Smooth muscle cell (in vitro differentiated cells): ENCODE data around the gene TICAM1. TPM values are rescaled to one million over a fixed set of nuclear protein-coding genes. Genes with fewer than 3 reads are reported as not detected.

Source experiments
- DNase-seq: peaks from one replicate; lab custom pipeline; 2025; ENCODE audit not compliant: unreplicated experiment; lab: John Stamatoyannopoulos, UW
- H2AFZ ChIP-seq: fragments of 200-600 bp; sonication (generic); 2 replicates; pipeline ENCODE4 v1.6.0; 2016; ENCODE audit warnings: antibody characterized with exemption, low read depth, mild to moderate bottlenecking
- H3F3A ChIP-seq: fragments of 200-600 bp; sonication (generic); 2 replicates; pipeline ENCODE4 v1.6.0; 2017; ENCODE audit warnings: antibody characterized with exemption, low read depth
- H3K27ac ChIP-seq: fragments of 200-600 bp; sonication (generic); 2 replicates; pipeline ENCODE4 v1.5.1; 2016; ENCODE audit warnings: low read depth, mild to moderate bottlenecking
- H3K27me3 ChIP-seq: fragments of 200-600 bp; sonication (generic); 2 replicates; pipeline ENCODE4 v1.6.1; 2016; ENCODE audit warnings: low read depth, mild to moderate bottlenecking
- H3K36me3 ChIP-seq: fragments of 200-600 bp; sonication (generic); 2 replicates; pipeline ENCODE4 v1.5.1; 2016; ENCODE audit warnings: low read depth
- H3K4me1 ChIP-seq: fragments of 200-600 bp; sonication (generic); 2 replicates; pipeline ENCODE4 v1.5.1; 2016; ENCODE audit warnings: low read depth
- H3K4me2 ChIP-seq: fragments of 200-600 bp; sonication (generic); 2 replicates; pipeline ENCODE4 v1.6.0; 2016; ENCODE audit warnings: mild to moderate bottlenecking
- H3K4me3 ChIP-seq: fragments of 200-600 bp; sonication (generic); 2 replicates; pipeline ENCODE4 v1.5.1; 2016; ENCODE audit warnings: mild to moderate bottlenecking
- H3K79me2 ChIP-seq: fragments of 200-600 bp; sonication (generic); 2 replicates; pipeline ENCODE4 v1.6.0; 2016; ENCODE audit warnings: low read depth, mild to moderate bottlenecking
- H3K9ac ChIP-seq: fragments of 200-600 bp; sonication (generic); 2 replicates; pipeline ENCODE4 v1.6.0; 2016; ENCODE audit warnings: low read depth
- H3K9me3 ChIP-seq: fragments of 200-600 bp; sonication (generic); replicated peaks from 2 replicates; pipeline ENCODE4 v1.5.1; 2016; ENCODE audit warnings: low read depth
- H4K20me1 ChIP-seq: fragments of 200-600 bp; sonication (generic); 2 replicates; pipeline ENCODE4 v1.6.0; 2016; ENCODE audit warnings: low read depth
- WGBS: methylation state at CpG from one replicate; pipeline ENCODE4 v1.1.7; 2016; ENCODE audit warnings: low lambda C conversion rate; 5-methylcytosine and 5-hydroxymethylcytosine counted together
- polyA plus RNA-seq: library from polyadenylated mRNA; unstranded; fragments of >200 nt; fragmentation: Nextera tagmentation; extraction: Ambion mirVana; gene quantifications from 2 replicates; pipeline ENCODE4 v1.2.1, GENCODE V29; 2016
- total RNA-seq: library from RNA; depleted of rRNA; stranded (reverse); fragments of >200 nt; gene quantifications from 2 replicates; pipeline ENCODE4 v1.2.3, GENCODE V29; 2014
- TF ChIP-seq, protein P1 (sequence below): fragments of 200-600 bp; sonication (generic); IDR thresholded peaks from 2 replicates; pipeline ENCODE4 v1.5.1; 2017; ENCODE audit warnings: borderline replicate concordance, mild to moderate bottlenecking, antibody characterized with exemption; ENCODE audit not compliant: insufficient read depth, poor library complexity, severe bottlenecking

The TICAM1 gene
- total and polyA plus RNA-seq, 2 experiments from 2014 or later, result 3.5 to 13.9 TPM

DNA sequence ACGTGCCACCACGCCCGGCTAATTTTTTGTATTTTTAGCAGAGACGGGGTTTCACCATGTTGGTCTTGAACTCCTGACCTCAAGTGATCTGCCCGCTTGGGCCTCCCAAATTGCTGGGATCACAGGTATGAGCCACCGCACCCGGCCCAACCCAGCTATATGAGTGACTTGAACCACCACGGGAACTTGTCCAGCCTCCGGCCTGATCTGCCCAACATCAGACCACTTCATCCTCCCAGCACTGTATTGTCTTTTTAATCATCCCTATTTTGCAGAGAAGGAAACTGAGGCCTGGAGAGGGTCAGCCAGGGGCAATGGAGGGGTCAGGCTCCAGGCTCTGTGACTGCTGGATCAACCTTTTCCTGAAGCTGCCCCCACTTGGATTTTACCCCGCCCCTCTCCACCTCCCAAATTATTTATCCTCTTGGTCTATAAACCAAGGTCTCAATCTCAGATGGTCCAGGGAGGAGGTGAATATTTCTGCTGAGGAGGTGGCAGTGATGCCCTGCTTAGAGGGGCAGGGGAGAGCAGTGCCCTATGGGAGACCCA, 36.8 kb upstream of the TICAM1 start:
- 87% methylated on average over 10 of the region's 10 CpGs for WGBS
- H3K27ac ChIP-seq, result peak overlapping the region; percentile 88

DNA sequence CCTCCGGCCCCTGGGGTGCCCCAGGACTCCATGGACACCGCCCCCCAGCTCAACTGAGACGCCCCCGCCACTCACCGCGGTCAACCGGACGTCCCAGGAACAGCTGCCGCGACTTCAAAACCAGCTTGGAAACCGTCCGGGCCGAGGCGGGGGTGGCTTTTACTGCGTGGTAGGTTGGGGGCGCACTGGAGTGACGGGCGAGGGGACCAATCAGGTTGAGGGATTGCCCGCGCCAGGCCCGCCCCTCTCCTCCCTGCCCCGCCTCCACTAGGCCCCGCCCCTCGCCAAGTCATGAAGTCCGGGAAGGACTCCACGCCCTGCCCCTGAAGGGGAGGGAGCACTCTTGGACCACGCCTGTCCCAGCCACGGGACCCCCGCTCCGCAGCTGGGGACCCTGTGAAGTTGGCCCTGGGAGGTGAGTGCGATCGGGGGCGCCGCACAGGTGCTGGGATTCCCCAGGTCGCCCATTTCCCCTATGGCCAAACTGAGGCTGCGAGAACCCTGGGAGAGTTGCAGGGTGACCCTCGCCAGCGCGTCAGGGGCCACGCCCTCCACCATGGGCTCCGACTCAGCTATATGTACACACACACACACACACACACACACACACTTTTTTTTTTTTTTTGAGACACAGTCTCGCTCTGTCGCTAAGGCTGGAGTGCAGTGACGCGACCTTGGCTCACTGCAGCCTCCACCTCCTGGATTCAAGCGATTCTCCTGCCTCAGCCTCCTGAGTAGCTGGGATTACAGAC, 36.2 kb upstream of the TICAM1 start, which contains the start of gene PLIN3:
PLIN3 (minus strand) TSS at position 134 of the 752 bp plus-strand sequence. CDS start 6,273 bp downstream, outside the sequence.
- DNase-seq, result peak; percentile 95
- peak within 1 kb of the TSS; percentile 96 for H3K4me3 ChIP-seq

More for the DNA sequence above, 36.8 kb upstream of the TICAM1 start:
- H3K36me3 ChIP-seq, result no peaks in the 10 kb centered on the region
- no peak overlapping the region for H2AFZ ChIP-seq
- H3F3A ChIP-seq, result peaks cover 15% of the 10 kb centered on the region
- H3K4me3 ChIP-seq, result no peak overlapping the region
- no peak overlapping the region for H3K4me2 ChIP-seq
- no peak overlapping the region for H3K9ac ChIP-seq
- peaks cover 35% of the 10 kb centered on the region for H4K20me1 ChIP-seq
- DNase-seq, result no peak
- H3K4me1 ChIP-seq, result peaks cover 3% of the 10 kb centered on the region
- no peaks in the 10 kb centered on the region for H3K9me3 ChIP-seq
- TF ChIP-seq, protein P1, sequence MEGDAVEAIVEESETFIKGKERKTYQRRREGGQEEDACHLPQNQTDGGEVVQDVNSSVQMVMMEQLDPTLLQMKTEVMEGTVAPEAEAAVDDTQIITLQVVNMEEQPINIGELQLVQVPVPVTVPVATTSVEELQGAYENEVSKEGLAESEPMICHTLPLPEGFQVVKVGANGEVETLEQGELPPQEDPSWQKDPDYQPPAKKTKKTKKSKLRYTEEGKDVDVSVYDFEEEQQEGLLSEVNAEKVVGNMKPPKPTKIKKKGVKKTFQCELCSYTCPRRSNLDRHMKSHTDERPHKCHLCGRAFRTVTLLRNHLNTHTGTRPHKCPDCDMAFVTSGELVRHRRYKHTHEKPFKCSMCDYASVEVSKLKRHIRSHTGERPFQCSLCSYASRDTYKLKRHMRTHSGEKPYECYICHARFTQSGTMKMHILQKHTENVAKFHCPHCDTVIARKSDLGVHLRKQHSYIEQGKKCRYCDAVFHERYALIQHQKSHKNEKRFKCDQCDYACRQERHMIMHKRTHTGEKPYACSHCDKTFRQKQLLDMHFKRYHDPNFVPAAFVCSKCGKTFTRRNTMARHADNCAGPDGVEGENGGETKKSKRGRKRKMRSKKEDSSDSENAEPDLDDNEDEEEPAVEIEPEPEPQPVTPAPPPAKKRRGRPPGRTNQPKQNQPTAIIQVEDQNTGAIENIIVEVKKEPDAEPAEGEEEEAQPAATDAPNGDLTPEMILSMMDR, result no peak
- peaks cover 39% of the 10 kb centered on the region for H3K79me2 ChIP-seq
- no peaks in the 10 kb centered on the region for H3K27me3 ChIP-seq

DNA sequence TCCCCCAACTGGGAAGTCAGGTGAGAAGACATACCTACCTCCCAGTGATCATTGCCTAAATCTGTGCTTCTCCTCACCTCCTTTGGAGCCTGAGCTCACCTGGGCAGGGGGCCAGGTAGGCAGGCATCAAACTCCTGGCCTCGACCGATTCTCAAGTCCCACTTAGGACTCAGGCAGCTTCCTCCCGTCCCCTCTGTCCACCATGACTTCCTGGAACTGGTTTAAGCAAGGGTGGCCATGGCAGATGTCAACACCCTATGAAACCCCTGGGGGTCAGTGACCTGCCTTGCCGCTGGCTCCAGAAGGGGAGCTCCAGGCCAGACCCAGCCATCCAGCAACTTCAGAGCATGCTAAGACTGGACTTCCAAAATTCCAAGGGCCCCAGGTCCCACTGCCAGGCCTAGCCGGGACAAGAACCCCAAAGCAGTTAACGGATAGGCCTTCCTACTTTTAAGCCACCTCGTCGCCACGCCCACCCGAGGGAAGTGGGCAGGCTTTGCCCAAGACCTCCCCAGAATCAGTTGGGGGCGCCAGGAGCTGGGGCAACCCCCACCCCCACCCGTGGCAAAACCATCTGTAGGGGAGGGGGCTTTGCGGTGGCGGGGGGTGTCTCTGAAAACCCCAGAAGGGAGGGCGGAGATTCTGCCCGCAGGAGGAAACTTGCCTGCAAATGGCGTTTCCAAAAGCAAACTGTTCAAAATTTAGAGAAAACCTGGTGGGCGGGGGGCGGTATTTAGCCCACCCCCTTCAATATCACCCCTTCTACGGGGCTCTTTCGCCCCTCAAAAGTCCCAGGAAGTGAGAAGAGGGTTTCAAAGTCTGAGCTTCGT, 35.3 kb upstream of the TICAM1 start:
- Histone ChIP-seq H3K9ac (peak overlapping the region; percentile 86), H4K20me1 (peaks cover 49% of the 10 kb centered on the region), H3K4me2 (peak overlapping the region; percentile 98), H3F3A (peaks cover 15% of the 10 kb centered on the region), H3K4me3 (peak overlapping the region; percentile 96), H3K79me2 (peaks cover 49% of the 10 kb centered on the region), H2AFZ (peak overlapping the region; percentile 69), H3K27ac (peak overlapping the region; percentile 73), H3K4me1 (peaks cover 3% of the 10 kb centered on the region), H3K27me3 (no peaks in the 10 kb centered on the region), H3K36me3 (no peaks in the 10 kb centered on the region), H3K9me3 (no peaks in the 10 kb centered on the region)
- 7% methylated on average over 22 of the region's 22 CpGs for WGBS
- TF ChIP-seq, protein P1, result no peak
- peak; percentile 22 for DNase-seq

More for the DNA sequence above, 36.2 kb upstream of the TICAM1 start, which contains the start of gene PLIN3:
- H4K20me1 ChIP-seq, result peaks cover 40% of the 10 kb centered on the region
- WGBS, result 7% methylated on average over 32 of the region's 46 CpGs
- peak within 1 kb of the TSS; percentile 69 for H2AFZ ChIP-seq
- peak within 1 kb of the TSS; percentile 88 for H3K27ac ChIP-seq
- H3F3A ChIP-seq, result peaks cover 15% of the 10 kb centered on the region
- peaks cover 3% of the 10 kb centered on the region for H3K4me1 ChIP-seq
- no peaks in the 10 kb centered on the region for H3K36me3 ChIP-seq
- H3K4me2 ChIP-seq, result peak within 1 kb of the TSS; percentile 98
- H3K9ac ChIP-seq, result peak within 1 kb of the TSS; percentile 86
- H3K27me3 ChIP-seq, result no peaks in the 10 kb centered on the region
- no peaks in the 10 kb centered on the region for H3K9me3 ChIP-seq
- H3K79me2 ChIP-seq, result peaks cover 43% of the 10 kb centered on the region
- TF ChIP-seq, protein P1, result no peak
